Bone marrow (tissue), 2 donors: ENCODE results near the gene ATP5PB.

Experiments
- DNase-seq, 2 donors: peaks; one replicate each; lab custom pipeline; 2025; lab: John Stamatoyannopoulos, UW

ATP5PB gene

DNA sequence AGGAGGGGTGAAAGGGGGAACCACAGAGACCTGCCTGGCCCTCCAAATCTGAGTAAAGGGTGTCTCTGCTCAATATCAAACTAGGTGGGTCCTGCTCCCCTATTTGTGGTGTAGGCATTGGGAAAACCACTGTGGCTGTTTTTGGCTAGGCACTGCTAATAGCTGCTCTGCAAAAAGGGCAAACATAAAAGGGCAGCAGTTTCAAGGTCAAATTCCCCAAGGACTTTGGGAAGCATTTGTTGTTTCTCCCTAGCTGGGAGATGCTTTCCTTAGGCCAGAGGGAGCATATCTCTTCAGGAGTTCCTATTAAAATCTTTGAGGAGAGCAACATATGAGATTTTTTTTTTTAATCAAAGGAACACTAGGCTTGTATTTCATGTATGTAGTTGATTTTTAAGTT is 26.9 kb downstream of the ATP5PB start:
- DNase-seq, result no peak

GRCh38 chr1:111476761-111477309 is 27.6 kb downstream of the ATP5PB start:
- DNase-seq, result peak in 1 of 2 donors; percentile 55

DNA sequence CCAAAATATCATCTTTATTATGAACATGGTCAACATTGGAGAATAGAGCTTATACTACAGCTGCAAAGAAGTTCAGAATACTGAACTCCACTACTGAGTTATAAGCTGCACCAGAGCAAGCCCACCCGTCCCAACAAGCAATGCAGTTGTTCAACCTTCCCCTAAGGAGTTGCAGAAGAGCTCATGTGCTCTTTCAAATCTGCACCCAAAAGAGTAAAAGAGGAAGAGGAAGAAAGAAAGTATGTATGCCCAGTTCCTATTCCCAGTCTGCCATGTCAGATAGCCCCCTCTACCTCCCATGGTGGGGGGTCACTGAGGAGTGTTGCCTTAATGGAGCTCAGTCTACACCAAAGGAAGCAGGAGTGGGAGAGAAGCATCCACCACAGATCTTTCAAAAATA is 31.4 kb downstream of the ATP5PB start:
- no peak for DNase-seq

DNA sequence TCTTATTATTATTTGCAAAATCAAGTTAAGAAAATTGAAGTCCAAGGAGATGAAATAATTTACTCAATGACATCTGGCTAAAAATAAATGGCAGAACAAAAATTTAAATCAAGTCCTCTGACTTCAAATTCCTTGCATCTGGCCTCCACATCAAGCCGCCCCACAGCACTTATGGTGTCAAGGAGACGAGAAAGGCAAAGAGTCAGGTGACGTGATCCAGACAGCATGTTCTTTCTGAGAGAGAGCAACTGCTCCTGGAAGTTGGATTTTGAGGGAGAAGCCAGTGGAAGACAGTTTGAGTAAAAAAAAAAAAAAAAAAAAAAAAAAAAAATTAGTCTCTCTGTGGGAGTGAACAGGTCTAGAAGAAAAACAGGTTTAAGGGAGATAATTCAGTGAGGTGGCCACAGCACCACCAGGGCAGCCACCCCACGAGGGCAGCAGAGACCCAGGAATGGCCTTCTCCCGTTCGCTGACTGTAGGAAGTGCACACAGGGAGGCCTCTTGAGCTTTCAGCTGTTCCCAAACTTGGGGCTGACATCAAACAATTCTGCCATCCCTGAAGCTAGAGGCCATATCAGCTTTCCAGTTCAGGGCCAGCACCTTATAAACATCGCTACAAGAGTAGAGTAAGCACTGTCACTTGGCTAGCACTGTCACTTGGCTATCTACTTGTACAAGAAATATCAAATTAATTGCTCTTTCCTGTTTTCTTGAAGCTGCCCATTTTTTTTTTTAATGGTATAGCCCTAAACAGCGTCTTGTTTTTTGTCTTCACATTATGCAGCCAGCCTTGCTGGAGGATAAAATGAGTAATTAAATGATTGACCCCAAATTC is 32.3 kb downstream of the ATP5PB start:
- DNase-seq, result peak; percentile 33 to 77

DNA sequence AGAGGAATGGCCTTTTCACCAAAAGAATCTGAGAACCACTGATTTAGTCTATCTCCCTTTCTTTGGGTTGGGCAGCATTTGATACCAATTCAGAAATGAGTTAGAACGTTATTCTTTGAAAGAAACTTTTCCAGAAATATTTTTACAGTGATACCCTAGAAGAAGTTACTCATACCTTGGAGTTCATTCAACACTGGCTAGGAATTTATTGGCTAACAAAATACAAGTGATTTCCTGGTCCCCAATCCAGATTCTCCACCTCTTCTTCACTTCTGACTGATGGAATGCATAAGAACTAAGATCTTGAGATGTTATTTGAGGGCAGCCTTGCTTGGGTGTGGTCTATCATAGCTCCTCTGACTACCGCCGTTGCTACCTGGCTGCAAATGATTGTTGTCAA is 33.9 kb downstream of the ATP5PB start:
- DNase-seq, result no peak

DNA sequence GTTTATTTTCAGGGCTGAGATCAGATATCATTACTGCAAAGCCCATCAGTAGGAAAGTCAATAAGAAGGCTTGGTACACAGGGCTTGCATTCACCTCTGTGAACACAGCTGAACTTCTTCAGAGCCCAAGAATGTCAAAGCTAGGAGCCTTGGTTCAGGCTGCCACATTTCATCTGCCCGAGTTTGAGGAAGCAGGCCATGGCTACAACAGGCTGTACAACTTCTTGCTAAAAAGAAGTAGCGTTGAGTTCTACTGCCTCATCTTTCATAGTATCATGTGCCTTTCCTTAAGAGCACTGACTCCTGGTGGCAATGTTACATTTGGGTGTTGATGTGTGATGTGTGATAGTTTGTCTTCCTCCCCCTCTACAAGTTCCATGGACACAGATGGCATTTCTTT is 34.6 kb downstream of the ATP5PB start:
- no peak for DNase-seq

DNA sequence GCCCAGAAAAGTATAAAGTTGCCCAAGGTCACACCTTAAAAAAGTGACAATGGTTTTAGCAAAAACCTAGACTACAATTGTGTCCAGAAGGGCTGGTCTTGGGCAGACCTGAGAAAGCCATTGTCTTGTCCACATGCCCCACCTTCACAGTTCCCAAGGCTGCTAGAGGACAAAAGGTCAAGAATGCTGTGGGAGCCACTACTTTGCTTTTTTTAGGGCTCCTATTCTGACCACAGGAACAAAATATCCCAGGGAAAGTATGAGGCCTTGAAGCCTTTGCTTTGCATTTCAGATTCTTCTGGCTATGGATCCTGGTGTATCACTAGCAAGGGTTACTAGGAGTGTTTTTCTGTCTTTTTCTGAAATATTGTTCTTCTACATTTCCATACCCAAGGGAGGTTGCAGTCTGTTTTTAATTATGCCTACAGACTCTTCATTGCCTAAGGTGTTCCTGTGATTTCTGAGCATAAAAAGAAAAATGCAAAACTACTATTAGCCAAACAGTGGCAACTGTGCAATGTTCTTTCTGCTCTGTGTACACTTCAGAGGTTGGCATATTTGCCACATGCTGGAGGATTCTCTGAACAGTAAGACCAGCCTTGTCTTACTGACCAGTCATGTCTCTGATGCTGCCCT is 35.2 kb downstream of the ATP5PB start:
- DNase-seq, result no peak

DNA sequence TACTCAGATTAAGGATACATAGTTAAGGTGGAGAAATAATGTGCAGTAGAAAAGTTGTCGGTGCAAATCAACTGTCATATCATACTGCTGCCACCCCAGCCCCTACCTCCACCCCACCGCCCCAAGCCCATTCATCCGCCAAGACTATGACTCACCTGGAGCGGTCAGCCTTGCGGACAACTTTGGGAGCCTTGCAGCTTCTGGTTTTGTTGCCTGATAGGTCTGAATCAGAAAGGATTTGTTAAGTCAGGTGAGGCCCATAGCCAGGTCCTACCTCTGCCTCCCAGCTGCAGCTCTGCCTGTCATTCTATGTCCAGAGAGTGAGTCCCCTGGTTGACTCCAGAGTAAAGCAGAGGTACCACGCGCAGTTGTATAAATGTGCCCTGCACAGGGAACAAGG is 37.2 kb downstream of the ATP5PB start:
- no peak for DNase-seq

DNA sequence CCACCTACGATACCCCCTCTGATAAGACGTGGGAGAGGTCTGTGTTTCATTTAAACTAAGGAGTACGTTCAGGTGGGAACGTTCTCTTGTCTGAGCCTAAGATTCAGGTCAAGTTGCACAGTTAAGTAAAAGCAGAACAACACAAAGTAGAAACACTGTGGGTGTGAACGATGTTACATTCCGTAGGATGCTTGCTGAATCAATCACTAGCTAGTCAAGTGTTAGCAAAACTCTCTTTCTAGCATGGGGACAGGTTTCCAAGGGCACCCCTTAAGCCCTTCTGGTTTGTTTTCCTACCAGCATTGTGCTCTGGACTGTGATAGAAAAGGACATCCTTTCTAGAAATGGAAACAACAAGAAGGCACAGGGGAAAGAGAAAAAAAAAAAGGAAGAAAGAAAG is 37.9 kb downstream of the ATP5PB start:
- DNase-seq, result no peak

DNA sequence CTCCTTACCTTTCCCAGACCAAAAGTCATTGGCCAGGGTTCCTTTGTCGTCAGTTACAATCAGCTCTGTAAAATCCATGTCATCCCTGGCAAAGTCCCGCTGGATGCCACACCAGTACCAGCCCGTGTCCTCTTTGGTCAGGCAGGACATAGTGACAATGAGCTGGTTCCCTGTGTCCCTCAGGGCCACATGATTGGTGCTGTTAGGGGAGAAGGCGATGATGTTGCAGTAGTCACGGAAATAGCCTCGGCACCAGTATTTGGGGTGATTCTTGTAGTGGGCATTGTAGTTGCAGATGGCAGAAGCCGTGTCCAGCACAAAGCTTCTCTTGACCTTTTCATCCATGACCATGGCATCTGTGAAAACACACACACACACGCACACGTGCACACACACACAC is 39.4 kb downstream of the ATP5PB start:
- no peak for DNase-seq

GRCh38 chr1:111489604-111490003 is 40.3 kb downstream of the ATP5PB start:
- DNase-seq, result peak in 1 of 2 donors; percentile 34

DNA sequence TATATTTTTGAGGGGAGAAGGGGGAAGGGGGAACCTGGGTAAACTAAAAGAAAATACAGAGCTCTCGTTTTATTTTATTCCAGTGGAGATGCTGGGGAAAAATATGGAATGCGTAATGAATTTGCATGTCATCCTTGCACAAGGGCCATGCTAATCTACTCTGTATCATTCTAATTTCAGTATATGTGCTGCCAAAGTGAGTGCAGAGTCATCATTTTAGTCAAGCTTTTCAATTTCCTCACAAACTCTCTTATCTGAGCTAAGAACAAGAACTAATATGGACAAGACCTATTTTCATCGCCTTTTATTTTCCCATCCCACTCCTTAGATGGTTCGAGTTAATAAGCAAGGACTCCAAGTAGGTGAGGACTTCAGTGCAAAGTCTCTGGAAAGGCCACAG is 41.0 kb downstream of the ATP5PB start:
- DNase-seq, result no peak

DNA sequence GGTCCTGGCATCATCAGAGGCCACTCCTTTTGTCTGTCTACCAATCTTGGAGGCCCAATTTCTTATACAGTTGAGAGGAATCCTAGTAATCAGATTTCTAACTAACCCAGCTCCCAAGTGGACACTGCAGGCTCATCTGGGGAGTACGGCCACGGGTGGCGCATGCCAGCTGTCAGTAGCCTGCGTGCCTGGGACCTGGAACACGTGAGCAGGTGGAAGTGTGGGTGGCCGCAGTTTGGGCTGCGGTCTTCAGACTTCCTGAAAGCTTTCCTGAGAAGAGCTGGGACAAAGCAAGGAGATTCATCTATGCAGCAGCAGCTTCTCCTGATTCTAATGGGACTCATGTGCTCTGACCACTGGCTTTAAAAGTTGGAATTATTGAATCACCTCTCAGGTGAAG is 41.8 kb downstream of the ATP5PB start:
- DNase-seq, result no peak

- no peak for DNase-seq
Measured at GRCh38 chr1:111496398-111496797, 47.1 kb downstream of the ATP5PB start.

GRCh38 chr1:111497592-111497991 is 48.3 kb downstream of the ATP5PB start:
- DNase-seq, result no peak

DNA sequence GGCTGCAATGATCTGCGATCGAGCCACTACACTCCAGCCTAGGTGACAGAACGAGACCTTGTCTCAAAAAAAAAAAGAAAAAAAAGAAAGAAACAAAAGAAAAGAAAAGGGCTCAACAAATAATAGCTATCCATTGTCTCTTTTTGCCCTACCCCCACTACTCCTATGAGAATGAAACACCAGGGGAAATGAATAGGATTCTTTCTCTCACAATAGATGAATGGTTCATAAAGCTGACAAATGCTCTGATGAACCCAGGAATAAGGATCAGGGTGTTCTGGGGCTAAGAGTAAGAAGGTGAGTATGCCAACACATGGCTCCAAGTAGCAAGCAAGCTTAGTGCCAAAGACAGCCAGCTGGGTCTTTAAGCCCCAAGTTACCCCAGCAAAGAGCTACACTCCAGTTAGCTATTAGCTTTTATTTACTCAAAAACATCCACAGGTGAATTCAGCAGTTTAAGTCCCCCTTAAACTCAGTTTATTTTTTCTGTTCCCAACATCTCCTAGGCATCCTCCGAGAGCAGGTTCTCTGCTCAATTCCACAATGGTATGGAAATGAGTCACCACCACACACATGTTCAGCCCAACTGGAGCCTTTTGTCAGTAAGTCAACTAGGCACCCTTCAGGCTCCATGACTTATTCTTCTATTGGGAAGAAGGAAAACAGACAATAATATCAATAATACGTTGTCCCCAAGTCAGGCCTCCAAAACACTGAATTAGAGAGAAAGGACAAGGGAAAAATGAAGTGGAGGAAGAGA is 49.9 kb downstream of the ATP5PB start:
- no peak for DNase-seq

DNA sequence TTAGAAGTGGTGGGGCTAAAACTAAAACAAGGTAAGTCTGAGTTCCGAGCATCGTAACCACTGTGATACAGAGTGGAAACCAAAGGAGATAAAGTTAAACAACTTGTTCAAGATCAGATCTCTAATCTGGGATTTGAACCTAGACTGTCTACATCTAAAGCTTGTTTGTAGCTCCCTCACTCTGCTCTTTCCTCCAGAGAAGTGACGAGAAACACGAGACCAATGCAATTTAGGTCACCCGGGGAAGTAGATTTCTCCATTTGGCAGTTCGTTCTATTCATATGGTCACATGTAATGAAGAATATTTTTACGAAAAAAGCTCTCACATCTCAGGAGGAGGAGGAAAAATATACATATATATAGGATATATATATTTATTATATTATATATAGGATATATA is 52.4 kb downstream of the ATP5PB start:
- DNase-seq, result no peak

- DNase-seq, result peak in 1 of 2 donors; percentile 94
Measured at GRCh38 chr1:111503585-111504060, 54.4 kb downstream of the ATP5PB start, which contains the start of the genes ADORA3 and TMIGD3. Gene ADORA3, minus strand, starts transcription at chr1:111503633. Its CDS starts 279 bp downstream, at chr1:111503354. Gene TMIGD3, minus strand, starts transcription at chr1:111503633. Its CDS starts 279 bp downstream, at chr1:111503354.

GRCh38 chr1:111504097-111504496 is 54.8 kb downstream of the ATP5PB start:
- DNase-seq, result no peak

- DNase-seq, result peak in 1 of 2 donors; percentile 20
Measured at GRCh38 chr1:111505641-111506119, 56.4 kb downstream of the ATP5PB start.

DNA sequence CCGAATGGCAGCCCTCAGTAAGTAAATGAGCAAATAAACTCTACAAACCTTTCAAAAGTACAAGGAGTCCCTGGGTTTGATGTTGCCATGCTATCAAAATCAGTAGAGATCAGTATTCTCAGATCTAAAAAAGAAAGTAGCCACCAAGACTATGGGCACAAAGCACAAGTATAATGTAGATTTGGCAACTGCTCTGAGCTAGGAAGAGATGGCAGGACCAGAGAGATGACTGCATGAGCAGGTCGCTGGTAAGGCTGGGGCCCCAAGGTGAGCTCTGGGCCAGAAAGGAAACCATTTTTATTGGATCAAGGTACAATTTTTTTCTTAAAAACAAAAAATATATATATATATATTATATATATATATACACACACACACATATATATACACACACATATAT is 57.3 kb downstream of the ATP5PB start:
- no peak for DNase-seq
